Calu3 (cell line): ENCODE measurements around the gene AHNAK2. TPM values are rescaled to one million over a fixed set of nuclear protein-coding genes. Genes with fewer than 3 reads are reported as not detected.

ENCODE experiments used
- BruUV-seq: library from RNA; stranded (reverse); fragments of 400-500 nt; replicated peaks from 2 replicates; lab custom pipeline; 2021; lab: Mats Ljungman, UMichigan
- CTCF ChIA-PET: fragments of 300-600 bp; sonication (Branson Sonifier 250); formaldehyde crosslinking; loops from one replicate; lab custom pipeline; 2022; ENCODE audit warnings: antibody characterized with exemption; lab: Charles Lee
- DNase-seq: peaks from one replicate; pipeline ENCODE4 v3.0.0; 2022
- H3K27ac Mint-ChIP-seq: one replicate; pipeline ENCODE4 v1.8.0; 2022; ENCODE audit warnings: mixed read lengths; ENCODE audit not compliant: unreplicated experiment
- H3K27me3 Mint-ChIP-seq: one replicate; pipeline ENCODE4 v1.8.0; 2022; ENCODE audit warnings: mixed read lengths; ENCODE audit not compliant: unreplicated experiment
- H3K36me3 Mint-ChIP-seq: one replicate; pipeline ENCODE4 v1.8.0; 2022; ENCODE audit warnings: mild to moderate bottlenecking, moderate library complexity, mixed read lengths; ENCODE audit not compliant: insufficient read depth, unreplicated experiment
- H3K4me1 Mint-ChIP-seq: one replicate; pipeline ENCODE4 v1.8.0; 2022; ENCODE audit warnings: mild to moderate bottlenecking, low read depth, mixed read lengths; ENCODE audit not compliant: unreplicated experiment
- H3K4me3 Mint-ChIP-seq: one replicate; pipeline ENCODE4 v1.8.0; 2022; ENCODE audit warnings: mild to moderate bottlenecking, low read depth, moderate library complexity, mixed read lengths; ENCODE audit not compliant: unreplicated experiment
- H3K9me3 Mint-ChIP-seq: one replicate; pipeline ENCODE4 v1.8.0; 2022; ENCODE audit warnings: low read depth, mixed read lengths; ENCODE audit not compliant: unreplicated experiment
- CTCF ChIP-seq: fragments of 200-600 bp; IDR thresholded peaks from one replicate; pipeline ENCODE4 v1.8.0; 2022; ENCODE audit warnings: antibody characterized with exemption; ENCODE audit not compliant: unreplicated experiment
- intact Hi-C: fragments of 100-400 bp; cut with micrococcal nuclease; formaldehyde crosslinking; loops from one replicate; pipeline ENCODE4 v1.10.0; 2022; ENCODE audit not compliant: unreplicated experiment
- total RNA-seq: library from RNA; stranded (reverse); gene quantifications from 2 replicates; pipeline ENCODE4 v1.2.3, GENCODE V29; 2022

The AHNAK2 gene
- total RNA-seq, 1 experiment from 2014 or later = 42.0 TPM

- intact Hi-C loops = loop anchor here (10.0 kb wide), 1 partner anchor 77 kb away; the partner anchor contains the start of gene AHNAK2
- Mint-ChIP-seq H3K9me3 (no peaks in the 10 kb centered on the region), H3K27ac (no peak overlapping the region), H3K4me3 (no peak overlapping the region), H3K36me3 (peaks cover 25% of the 10 kb centered on the region), H3K27me3 (no peaks in the 10 kb centered on the region), H3K4me1 (peaks cover 10% of the 10 kb centered on the region)
- DNase-seq = no peak
- BruUV-seq = no TSS peak
- CTCF ChIA-PET = interaction anchor here (0.6 kb wide), 1 partner anchor 230 kb away, joined by 4 read pairs; no protein-coding TSS in a partner anchor
- no peak for TF ChIP-seq CTCF
Measured at GRCh38 chr14:104898195-104898558, 80.0 kb downstream of the AHNAK2 start.

- BruUV-seq = no TSS peak
- CTCF ChIA-PET = no interaction called here
- no peak overlapping the region for H3K4me3 Mint-ChIP-seq
- DNase-seq = no peak
- H3K4me1 Mint-ChIP-seq = peaks cover 10% of the 10 kb centered on the region
- H3K9me3 Mint-ChIP-seq = no peaks in the 10 kb centered on the region
- intact Hi-C loops = loop anchor here (10.0 kb wide), 1 partner anchor 77 kb away; the partner anchor contains the start of gene AHNAK2
- TF ChIP-seq CTCF = no peak
- peaks cover 25% of the 10 kb centered on the region for H3K36me3 Mint-ChIP-seq
- H3K27ac Mint-ChIP-seq = no peak overlapping the region
- no peaks in the 10 kb centered on the region for H3K27me3 Mint-ChIP-seq
Measured at GRCh38 chr14:104897330-104898194, 80.6 kb downstream of the AHNAK2 start.

GRCh38 chr14:104895786-104896661, 82.2 kb downstream of the AHNAK2 start:
- Mint-ChIP-seq H3K36me3 (peaks cover 35% of the 10 kb centered on the region), H3K27me3 (no peaks in the 10 kb centered on the region), H3K4me1 (peaks cover 10% of the 10 kb centered on the region), H3K27ac (no peak overlapping the region), H3K4me3 (no peak overlapping the region), H3K9me3 (no peaks in the 10 kb centered on the region)
- CTCF ChIA-PET = no interaction called here
- intact Hi-C loops = loop anchor here (10.0 kb wide), 1 partner anchor 79 kb away; the partner anchor contains the start of gene AHNAK2
- no peak for DNase-seq
- no peak for TF ChIP-seq CTCF
- BruUV-seq = no TSS peak

GRCh38 chr14:104895207-104895785, 82.9 kb downstream of the AHNAK2 start:
- H3K9me3 Mint-ChIP-seq = no peaks in the 10 kb centered on the region
- H3K4me3 Mint-ChIP-seq = no peak overlapping the region
- no peaks in the 10 kb centered on the region for H3K27me3 Mint-ChIP-seq
- no peak for DNase-seq
- peaks cover 10% of the 10 kb centered on the region for H3K4me1 Mint-ChIP-seq
- CTCF ChIA-PET = no interaction called here
- no peak overlapping the region for H3K27ac Mint-ChIP-seq
- H3K36me3 Mint-ChIP-seq = peaks cover 35% of the 10 kb centered on the region
- BruUV-seq = no TSS peak
- intact Hi-C loops = loop anchor here (10.0 kb wide), 1 partner anchor 80 kb away; the partner anchor contains the start of gene AHNAK2
- no peak for TF ChIP-seq CTCF
